Measurements from ENCODE around the gene MINDY1.

- no peak for TF ChIP-seq CTCF (IDR thresholded peaks at IDR 0.05)
- TF ChIP-seq EZH2 (IDR thresholded peaks at IDR 0.05; ENCODE audit: borderline replicate concordance, insufficient read depth, low read depth, low read length, poor library complexity, severe bottlenecking), result no peak
Measured at GRCh38 chr1:151013518-151013917, 6.8 kb upstream of the MINDY1 start.

Measured in B cell (primary cell).